Osteoblast (primary cell): ENCODE data around the gene EPB41L4B. TPM values are rescaled to one million over a fixed set of nuclear protein-coding genes. Genes with fewer than 3 reads are reported as not detected.

Experiments used
- DNase-seq: peaks from one replicate; pipeline ENCODE4 v3.0.0; 2011; ENCODE audit warnings: low spot score, mixed read lengths; ENCODE audit not compliant: insufficient read length; ENCODE audit errors: missing footprints
- H2AFZ ChIP-seq: 2 replicates; pipeline ENCODE4 v1.6.0; 2011; ENCODE audit warnings: mild to moderate bottlenecking, low read length
- H3K27ac ChIP-seq: 2 replicates; pipeline ENCODE4 v1.5.1; 2011; ENCODE audit warnings: mild to moderate bottlenecking, low read depth, low read length, moderate library complexity
- H3K27me3 ChIP-seq: 2 replicates; pipeline ENCODE4 v1.6.0; 2012; ENCODE audit warnings: mild to moderate bottlenecking, control low read depth, inconsistent platforms, low read length, moderate library complexity; ENCODE audit not compliant: insufficient read depth
- H3K36me3 ChIP-seq: 2 replicates; pipeline ENCODE4 v1.5.1; 2011; ENCODE audit warnings: mild to moderate bottlenecking, low read length, control low read depth, moderate library complexity; ENCODE audit not compliant: insufficient read depth
- H3K4me1 ChIP-seq: 2 replicates; pipeline ENCODE4 v1.5.1; 2011; ENCODE audit warnings: mild to moderate bottlenecking, low read length, control low read depth, moderate library complexity; ENCODE audit not compliant: insufficient read depth
- H3K4me2 ChIP-seq: 2 replicates; pipeline ENCODE4 v1.6.0; 2011; ENCODE audit warnings: mild to moderate bottlenecking, low read length; ENCODE audit not compliant: insufficient read depth
- H3K4me3 ChIP-seq: fragments of 200-600 bp; sonication (generic); 3 replicates; pipeline ENCODE4 v1.5.1; 2012; ENCODE audit warnings: mild to moderate bottlenecking, low read length, inconsistent platforms; ENCODE audit not compliant: insufficient read depth
- H3K79me2 ChIP-seq: 2 replicates; pipeline ENCODE4 v1.6.0; 2012; ENCODE audit warnings: mild to moderate bottlenecking, low read length, control low read depth, inconsistent platforms; ENCODE audit not compliant: insufficient read depth
- H3K9me3 ChIP-seq: 2 replicates; pipeline ENCODE4 v1.5.1; 2011; ENCODE audit warnings: low read depth, low read length, control low read depth
- H4K20me1 ChIP-seq: 2 replicates; pipeline ENCODE4 v1.6.0; 2012; ENCODE audit warnings: mild to moderate bottlenecking, low read length, control low read depth; ENCODE audit not compliant: insufficient read depth
- total RNA-seq: library from RNA; depleted of rRNA; stranded (reverse); fragments of >200 nt; gene quantifications from 2 replicates; pipeline ENCODE4 v1.2.3, GENCODE V29; 2012
- TF ChIP-seq, protein P1 (sequence below): IDR thresholded peaks from 2 replicates; pipeline ENCODE4 v1.5.1; 2011; ENCODE audit warnings: mild to moderate bottlenecking, low read depth, low read length, moderate library complexity; ENCODE audit errors: extremely low read depth

Gene EPB41L4B
- total RNA-seq, 1 donor: 2.2 TPM

DNA sequence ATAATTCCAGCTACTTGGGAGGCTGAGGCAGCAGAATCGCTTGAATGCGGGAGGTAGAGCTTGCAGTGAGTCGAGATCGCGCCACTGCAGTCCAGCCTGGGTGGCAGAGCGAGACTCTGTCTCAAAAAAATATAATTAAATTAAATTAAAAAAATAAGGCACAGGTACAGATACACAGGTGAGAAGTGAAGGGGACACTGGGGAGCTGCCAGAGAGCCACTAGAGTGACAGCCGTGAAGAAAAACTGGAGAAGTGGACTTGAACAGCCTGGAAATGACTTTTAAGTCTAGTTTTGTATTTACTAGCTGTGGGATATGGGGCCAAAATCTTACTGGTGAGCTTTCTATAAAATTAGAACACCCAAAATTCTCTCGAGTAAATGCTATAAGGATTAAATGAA lies 15.1 kb downstream of the EPB41L4B start:
- Histone ChIP-seq H2AFZ (no peak overlapping the region), H3K4me2 (no peak overlapping the region), H4K20me1 (no peaks in the 10 kb centered on the region), H3K79me2 (no peaks in the 10 kb centered on the region), H3K4me3 (no peak overlapping the region), H3K9me3 (no peaks in the 10 kb centered on the region), H3K27me3 (peaks cover 6% of the 10 kb centered on the region), H3K36me3 (no peaks in the 10 kb centered on the region), H3K27ac (no peak overlapping the region), H3K4me1 (peaks cover 16% of the 10 kb centered on the region)
- TF ChIP-seq, protein P1, sequence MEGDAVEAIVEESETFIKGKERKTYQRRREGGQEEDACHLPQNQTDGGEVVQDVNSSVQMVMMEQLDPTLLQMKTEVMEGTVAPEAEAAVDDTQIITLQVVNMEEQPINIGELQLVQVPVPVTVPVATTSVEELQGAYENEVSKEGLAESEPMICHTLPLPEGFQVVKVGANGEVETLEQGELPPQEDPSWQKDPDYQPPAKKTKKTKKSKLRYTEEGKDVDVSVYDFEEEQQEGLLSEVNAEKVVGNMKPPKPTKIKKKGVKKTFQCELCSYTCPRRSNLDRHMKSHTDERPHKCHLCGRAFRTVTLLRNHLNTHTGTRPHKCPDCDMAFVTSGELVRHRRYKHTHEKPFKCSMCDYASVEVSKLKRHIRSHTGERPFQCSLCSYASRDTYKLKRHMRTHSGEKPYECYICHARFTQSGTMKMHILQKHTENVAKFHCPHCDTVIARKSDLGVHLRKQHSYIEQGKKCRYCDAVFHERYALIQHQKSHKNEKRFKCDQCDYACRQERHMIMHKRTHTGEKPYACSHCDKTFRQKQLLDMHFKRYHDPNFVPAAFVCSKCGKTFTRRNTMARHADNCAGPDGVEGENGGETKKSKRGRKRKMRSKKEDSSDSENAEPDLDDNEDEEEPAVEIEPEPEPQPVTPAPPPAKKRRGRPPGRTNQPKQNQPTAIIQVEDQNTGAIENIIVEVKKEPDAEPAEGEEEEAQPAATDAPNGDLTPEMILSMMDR: no peak
- no peak for DNase-seq

DNA sequence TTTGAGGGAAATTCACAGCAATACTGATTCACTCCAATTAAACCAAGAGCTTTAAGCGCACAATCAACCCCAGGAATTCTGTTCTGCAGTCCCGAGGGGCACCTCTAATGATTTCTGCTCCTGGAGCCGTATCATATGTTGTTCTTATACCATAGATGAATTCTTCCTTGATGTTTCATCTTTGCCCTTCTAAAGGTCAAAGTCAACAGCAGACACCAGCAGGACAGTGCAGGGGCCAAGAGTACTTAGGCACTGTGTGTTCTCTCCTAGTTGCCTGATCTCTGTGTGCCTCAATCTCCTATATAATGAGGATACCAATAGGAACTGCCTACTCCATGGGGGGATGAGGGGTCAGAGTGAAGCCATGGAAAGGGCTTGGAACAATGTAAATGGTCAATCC lies 16.5 kb downstream of the EPB41L4B start:
- no peak overlapping the region for H3K4me2 ChIP-seq
- TF ChIP-seq, protein P1: no peak
- no peaks in the 10 kb centered on the region for H4K20me1 ChIP-seq
- H3K79me2 ChIP-seq: no peaks in the 10 kb centered on the region
- H3K36me3 ChIP-seq: no peaks in the 10 kb centered on the region
- no peak overlapping the region for H3K4me3 ChIP-seq
- no peak for DNase-seq
- H3K27ac ChIP-seq: no peak overlapping the region
- peaks cover 12% of the 10 kb centered on the region for H3K27me3 ChIP-seq
- peaks cover 1% of the 10 kb centered on the region for H3K4me1 ChIP-seq
- no peaks in the 10 kb centered on the region for H3K9me3 ChIP-seq
- H2AFZ ChIP-seq: no peak overlapping the region

DNA sequence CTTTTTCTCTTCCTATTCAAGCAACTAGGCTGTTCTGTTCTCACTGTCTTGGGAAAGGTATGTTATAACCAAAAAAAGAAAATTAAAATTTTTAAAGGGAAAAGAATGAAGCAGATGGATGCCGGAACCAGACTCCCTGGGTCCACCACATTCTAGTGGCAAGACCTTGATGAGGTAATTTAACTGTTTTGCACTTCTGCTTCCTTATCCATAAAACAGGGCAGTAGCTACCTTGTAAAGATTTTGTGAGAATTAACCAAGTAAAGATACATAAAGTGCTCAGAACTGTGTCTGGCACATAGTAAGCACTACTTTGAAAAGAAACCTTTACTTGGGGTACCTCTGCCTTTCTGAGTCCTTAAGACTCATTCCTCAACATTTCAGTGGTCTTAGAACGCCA lies 17.0 kb downstream of the EPB41L4B start:
- TF ChIP-seq, protein P1: no peak
- H4K20me1 ChIP-seq: no peaks in the 10 kb centered on the region
- no peak for DNase-seq
- H3K27ac ChIP-seq: no peak overlapping the region
- H3K9me3 ChIP-seq: no peaks in the 10 kb centered on the region
- no peak overlapping the region for H3K4me2 ChIP-seq
- H3K36me3 ChIP-seq: no peaks in the 10 kb centered on the region
- H3K4me3 ChIP-seq: no peak overlapping the region
- H3K27me3 ChIP-seq: peaks cover 15% of the 10 kb centered on the region
- no peak overlapping the region for H2AFZ ChIP-seq
- no peaks in the 10 kb centered on the region for H3K79me2 ChIP-seq
- no peaks in the 10 kb centered on the region for H3K4me1 ChIP-seq

GRCh38 chr9:109302606-109303005 lies 18.3 kb downstream of the EPB41L4B start:
- Histone ChIP-seq H4K20me1 (no peaks in the 10 kb centered on the region), H3K4me1 (peaks cover 3% of the 10 kb centered on the region), H3K4me2 (no peak overlapping the region), H3K9me3 (no peaks in the 10 kb centered on the region), H3K79me2 (no peaks in the 10 kb centered on the region), H2AFZ (no peak overlapping the region), H3K4me3 (no peak overlapping the region), H3K27me3 (peaks cover 15% of the 10 kb centered on the region), H3K27ac (no peak overlapping the region), H3K36me3 (no peaks in the 10 kb centered on the region)
- TF ChIP-seq, protein P1: no peak
- DNase-seq: peak; percentile 53
